HFF-Myc (cell line): ENCODE measurements around the gene GMPPB.
A peak's percentile ranks its signal among the peaks of the same experiment; 100 is the strongest.

Experiments used
- DNase-seq: peaks from one replicate; pipeline ENCODE4 v3.0.0-alpha.2; 2011; ENCODE audit warnings: low read depth; ENCODE audit errors: extremely low read depth
- H3K4me3 ChIP-seq: replicated peaks from 2 replicates; pipeline ENCODE4 v1.5.1; 2011; ENCODE audit warnings: low read depth, mild to moderate bottlenecking, control low read depth, low read length
- TF ChIP-seq, protein P1 (sequence below): IDR thresholded peaks from 2 replicates; pipeline ENCODE4 v1.5.1; 2012; ENCODE audit warnings: mild to moderate bottlenecking, low read depth, low read length, control low read depth; ENCODE audit errors: missing control alignments

The GMPPB gene

DNA sequence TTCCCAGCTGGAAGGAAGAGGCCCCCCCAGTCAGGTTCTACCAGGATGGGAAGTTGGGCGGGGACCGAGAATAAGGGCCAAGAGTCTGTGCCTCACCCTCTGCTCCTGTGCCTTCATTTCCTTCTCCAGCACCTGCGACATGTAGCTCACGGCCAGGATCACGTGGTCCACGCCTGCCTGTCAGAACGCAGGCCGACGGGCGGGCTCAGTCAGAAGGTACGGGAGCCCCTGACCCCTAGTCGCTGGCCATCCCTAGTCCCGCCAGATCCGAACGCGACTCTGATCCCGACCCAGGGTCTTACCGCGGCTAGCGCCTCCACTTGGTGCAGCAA, 489 bp downstream of the GMPPB start:
- H3K4me3 ChIP-seq, result peak overlapping the region; percentile 92
- no peak for DNase-seq
- TF ChIP-seq, protein P1, sequence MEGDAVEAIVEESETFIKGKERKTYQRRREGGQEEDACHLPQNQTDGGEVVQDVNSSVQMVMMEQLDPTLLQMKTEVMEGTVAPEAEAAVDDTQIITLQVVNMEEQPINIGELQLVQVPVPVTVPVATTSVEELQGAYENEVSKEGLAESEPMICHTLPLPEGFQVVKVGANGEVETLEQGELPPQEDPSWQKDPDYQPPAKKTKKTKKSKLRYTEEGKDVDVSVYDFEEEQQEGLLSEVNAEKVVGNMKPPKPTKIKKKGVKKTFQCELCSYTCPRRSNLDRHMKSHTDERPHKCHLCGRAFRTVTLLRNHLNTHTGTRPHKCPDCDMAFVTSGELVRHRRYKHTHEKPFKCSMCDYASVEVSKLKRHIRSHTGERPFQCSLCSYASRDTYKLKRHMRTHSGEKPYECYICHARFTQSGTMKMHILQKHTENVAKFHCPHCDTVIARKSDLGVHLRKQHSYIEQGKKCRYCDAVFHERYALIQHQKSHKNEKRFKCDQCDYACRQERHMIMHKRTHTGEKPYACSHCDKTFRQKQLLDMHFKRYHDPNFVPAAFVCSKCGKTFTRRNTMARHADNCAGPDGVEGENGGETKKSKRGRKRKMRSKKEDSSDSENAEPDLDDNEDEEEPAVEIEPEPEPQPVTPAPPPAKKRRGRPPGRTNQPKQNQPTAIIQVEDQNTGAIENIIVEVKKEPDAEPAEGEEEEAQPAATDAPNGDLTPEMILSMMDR, result no peak

DNA sequence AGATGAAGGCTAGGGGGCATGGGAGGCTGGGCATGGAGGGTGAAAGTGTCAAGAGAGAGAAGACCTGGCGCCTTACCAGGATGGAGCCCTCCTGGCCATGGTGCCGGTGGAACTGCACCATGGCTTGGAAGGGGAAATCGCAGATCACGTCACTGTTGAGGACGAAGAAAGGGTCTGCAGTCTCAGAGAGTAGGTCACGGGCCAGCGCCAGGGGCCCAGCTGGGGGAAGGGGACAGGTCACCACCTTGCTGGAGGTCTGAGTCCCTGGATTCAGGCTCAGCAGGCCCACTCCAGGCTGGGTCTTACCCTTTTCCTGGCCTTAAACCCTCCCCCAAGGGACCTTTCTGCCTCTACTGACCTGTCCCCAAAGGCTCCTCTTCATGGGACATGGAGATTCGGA, 855 bp downstream of the GMPPB start:
- TF ChIP-seq, protein P1, result no peak
- DNase-seq, result no peak
- H3K4me3 ChIP-seq, result peak overlapping the region; percentile 92

DNA sequence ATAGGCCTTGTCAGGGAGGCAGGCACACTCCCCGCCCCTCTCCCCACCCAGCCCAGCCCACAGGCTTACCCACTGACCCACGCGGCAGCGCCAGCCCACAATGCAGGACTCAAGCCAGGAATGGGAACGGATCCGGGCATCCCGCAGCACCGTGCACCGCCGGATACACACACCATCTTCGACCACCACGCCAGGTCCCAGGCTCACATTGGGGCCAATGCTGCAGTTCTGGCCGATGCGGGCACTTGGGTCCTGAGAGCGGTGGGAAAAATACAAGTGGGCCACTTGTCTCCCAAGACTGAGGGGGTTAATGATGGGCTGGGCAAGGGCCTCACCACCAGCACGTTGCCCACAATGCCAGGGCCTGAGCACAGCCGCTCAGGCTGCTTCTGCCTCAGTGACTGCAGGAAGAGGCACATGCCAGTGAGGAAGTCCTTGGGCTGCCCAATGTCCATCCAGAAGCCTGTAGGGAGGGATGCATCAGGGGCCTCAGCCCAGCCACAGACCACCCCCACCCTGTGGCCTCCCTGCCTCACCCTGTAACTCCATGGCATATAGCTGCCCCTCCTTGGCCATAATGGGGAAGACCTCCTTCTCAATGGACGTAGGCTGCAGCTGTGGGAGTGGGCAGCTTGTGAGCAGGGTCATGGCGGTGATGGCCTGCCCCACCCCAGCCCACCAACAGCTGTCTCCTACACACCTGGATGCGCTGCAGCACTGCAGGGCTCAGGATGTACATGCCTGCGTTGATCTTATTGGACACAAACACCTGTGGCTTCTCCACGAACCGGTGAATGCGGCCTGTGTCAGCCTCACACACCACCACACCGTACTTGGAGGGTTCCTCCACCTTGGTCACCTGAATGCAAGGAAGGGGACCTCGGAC, 1.6 kb downstream of the GMPPB start:
- DNase-seq, result no peak
- H3K4me3 ChIP-seq, result peak overlapping the region; percentile 92
- TF ChIP-seq, protein P1, result no peak

DNA sequence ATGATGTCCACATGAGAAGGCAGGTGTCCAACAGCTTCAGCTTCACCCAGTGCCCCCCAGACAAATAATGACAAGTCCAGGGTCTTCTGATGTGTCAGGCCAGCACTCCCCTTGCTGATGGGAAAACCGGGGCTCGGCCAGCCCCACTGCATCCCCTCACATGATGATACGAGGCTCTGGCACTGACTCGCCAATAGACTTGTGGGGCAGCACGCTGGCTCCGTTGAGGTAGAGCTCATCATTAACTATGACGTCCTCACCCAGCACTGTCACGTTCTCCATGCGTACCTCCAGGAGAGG, 2.2 kb downstream of the GMPPB start:
- TF ChIP-seq, protein P1, result no peak
- no peak overlapping the region for H3K4me3 ChIP-seq
- DNase-seq, result no peak

DNA sequence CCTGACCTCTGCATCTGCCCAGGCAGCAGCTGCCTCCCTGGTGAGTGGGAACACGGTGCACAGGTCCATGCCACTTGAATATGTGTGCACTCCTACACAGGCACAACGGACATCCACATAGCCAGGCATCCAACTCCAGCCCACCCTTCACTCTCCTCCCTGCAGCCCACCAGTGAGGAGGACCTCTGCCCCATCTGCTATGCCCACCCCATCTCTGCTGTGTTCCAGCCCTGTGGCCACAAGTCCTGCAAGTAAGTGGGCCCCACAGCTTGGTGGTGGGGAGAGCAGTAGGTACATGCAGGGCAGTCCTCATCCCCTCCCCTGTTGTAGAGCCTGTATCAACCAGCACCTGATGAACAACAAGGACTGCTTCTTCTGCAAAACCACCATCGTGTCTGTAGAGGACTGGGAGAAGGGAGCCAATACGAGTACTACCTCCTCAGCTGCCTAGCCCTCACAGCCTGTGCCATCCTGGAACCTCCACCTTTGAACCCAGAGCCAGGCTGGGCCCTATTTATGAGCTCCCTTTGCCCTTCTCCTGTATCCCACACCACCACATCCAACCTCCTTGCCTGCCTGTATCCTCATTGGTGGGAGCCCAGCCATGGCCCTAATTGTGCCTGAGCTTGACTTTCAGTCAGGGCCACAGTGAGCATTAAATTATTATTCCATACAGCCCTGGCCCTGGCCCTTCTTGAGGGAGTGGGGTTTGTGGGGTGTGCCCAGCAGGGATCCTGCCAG, 2.7 kb downstream of the GMPPB start:
- H3K4me3 ChIP-seq, result no peak overlapping the region
- TF ChIP-seq, protein P1, result no peak
- no peak for DNase-seq

DNA sequence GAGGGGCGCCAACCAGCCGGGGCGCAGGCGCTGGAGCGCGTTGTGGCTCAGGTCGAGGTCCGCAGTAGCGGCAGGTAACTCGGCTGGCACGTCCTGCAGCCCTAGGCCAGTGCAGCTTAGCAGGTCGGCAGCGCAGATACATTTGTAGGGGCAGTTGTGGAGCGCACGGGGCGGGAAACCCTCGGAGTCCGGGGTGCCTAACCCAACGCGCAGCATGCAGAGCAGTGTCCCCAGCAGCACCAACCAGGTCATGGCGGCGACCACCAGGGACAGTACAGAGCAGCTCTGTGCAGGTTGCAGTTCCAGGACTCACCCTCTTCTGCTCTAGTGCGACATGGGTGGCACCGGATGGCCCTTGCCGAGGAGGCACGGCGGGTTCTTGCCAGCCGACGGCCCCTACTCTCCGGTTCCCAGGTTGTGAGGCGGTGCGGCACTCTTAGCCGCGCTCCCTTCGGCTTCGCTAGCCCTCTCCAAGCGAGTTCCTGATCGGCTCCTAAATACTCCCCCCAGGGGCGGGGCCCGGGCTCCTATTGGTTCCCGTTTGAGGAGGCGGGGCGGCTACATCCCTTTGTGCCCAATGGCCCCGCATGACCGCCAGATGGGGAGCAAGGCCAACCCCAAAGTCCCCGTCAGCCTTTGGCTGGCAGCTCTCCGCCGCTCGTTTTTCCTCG, 4.4 kb downstream of the GMPPB start, which contains the start of gene AMIGO3:
Gene AMIGO3 (minus strand): TSS at position 471 of the 671 bp plus-strand sequence. CDS start 219 bp downstream, at position 252.
- peak; percentile 75 for DNase-seq
- TF ChIP-seq, protein P1, result no peak
- peak within 1 kb of the TSS; percentile 34 for H3K4me3 ChIP-seq
